ENCODE measurements around the gene CMC2.
A peak's percentile ranks its signal among the peaks of the same experiment; 100 is the strongest.

CMC2 gene

DNA sequence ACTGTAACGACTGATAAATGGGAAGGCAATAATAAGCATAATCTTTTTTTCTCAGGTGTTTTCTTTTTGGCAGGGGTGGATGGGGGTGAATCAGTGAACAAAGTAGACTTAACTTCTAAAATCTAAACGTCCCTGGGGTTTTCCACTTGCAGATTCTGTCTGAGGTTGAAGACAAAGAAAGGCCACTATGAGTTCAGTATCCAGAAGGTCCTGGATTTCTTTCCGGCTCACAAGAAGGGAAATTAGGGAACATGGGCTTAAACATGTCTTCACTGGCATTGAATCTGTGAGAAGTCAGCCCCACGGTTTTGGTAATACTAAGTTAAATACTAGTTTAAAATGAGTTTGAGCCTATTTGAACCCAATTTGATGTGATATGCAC is 67.8 kb downstream of the CMC2 start:
- DNase-seq (ENCODE audit: insufficient read length): no peak
- TF ChIP-seq POLR2A (IDR thresholded peaks at IDR 0.05; ENCODE audit: low read depth, low read length): no peak
- no peak for TF ChIP-seq POLR2AphosphoS5 (IDR thresholded peaks at IDR 0.05; ENCODE audit: low read depth, low read length)
- TF ChIP-seq TAF1 (IDR thresholded peaks at IDR 0.05; ENCODE audit: borderline replicate concordance, low read depth, low read length): no peak
- no peak for FAIRE-seq

DNA sequence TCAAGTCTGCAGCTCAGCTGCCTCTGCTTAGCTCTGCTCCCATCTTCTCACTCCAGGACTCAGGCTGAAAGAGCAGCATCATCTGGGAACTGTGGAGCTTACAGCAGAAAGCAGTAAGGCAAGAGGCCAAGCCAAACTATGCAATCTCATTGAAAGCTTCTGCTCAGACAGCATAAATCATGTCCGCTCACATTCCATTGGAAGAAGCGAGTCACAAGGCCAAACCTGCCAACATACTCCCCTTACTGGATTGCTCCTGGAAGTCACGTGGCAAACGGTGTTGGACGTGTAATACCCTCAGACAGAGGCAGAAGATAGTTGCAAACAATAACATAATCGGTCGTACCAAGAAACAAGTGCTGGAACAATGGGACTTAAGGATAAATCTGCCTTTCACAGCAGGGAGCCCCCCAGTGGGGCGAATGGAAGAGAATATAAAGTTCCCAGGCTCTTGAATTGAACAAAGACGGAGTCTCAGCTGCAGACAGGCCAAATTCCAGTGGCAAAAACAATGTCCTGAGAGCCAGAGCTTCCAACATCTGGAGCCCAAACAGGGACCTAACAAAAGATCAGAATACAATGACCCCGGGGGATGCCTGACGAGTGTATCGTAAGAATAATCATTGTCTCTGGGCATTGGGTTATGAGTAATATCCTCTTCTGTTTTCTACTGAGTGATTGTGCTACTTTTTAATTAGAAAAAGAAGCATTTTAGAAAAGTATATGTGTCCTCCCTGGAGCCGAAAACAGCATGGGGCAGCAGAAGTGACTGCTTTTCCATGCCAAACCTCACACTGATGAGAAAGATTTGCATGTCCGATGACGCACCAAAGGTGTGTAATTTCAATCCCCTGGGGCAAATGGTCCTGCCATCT is 68.4 kb downstream of the CMC2 start:
- TF ChIP-seq POLR2AphosphoS5 (IDR thresholded peaks at IDR 0.05; ENCODE audit: low read depth, low read length) (no peak), TAF1 (IDR thresholded peaks at IDR 0.05; ENCODE audit: borderline replicate concordance, low read depth, low read length) (no peak), POLR2A (IDR thresholded peaks at IDR 0.05; ENCODE audit: low read depth, low read length) (no peak)
- DNase-seq (ENCODE audit: insufficient read length): no peak
- no peak for FAIRE-seq

DNA sequence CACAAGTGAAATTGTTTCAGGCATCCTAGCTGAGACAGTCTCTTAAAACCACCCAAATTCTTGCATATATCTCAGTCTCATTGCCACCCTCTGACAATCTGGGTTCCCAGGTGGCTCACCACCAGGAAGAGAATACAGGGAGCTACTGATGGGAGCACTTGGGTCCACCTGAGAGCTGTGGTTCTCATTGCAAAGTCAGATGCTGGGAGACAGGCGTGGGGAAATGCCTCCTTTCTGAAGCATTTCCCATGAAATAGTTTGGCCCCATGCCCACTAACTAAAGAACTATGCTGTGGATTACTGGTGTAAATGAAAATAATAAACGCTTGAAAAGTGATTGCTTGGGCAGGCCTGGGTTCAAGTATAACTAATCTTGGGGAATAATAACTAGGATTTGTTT is 70.3 kb downstream of the CMC2 start:
- no peak for TF ChIP-seq POLR2AphosphoS5 (IDR thresholded peaks at IDR 0.05; ENCODE audit: low read depth, low read length)
- TF ChIP-seq POLR2A (IDR thresholded peaks at IDR 0.05; ENCODE audit: low read depth, low read length): no peak
- TF ChIP-seq TAF1 (IDR thresholded peaks at IDR 0.05; ENCODE audit: borderline replicate concordance, low read depth, low read length): no peak
- FAIRE-seq (no peak), DNase-seq (ENCODE audit: insufficient read length) (no peak)

DNA sequence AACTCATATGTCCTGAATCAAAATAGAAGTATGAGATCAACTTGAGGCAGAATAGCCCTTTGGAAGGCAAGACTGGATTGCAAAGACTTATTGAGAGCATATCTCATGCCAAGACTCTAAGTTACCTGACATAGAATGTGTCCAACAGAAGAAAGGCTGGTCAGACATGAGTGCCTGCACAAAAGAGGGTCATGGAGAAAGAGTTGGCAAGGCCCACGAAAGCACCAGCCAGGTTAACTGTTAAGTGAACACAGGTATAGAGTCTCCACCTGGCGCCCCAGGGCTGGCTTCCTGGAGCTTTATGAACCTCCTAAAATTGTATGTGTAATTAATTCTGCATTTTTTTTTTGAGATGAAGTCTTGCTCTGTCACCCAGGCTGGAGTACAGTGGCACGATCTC is 71.0 kb downstream of the CMC2 start:
- DNase-seq (ENCODE audit: insufficient read length) (no peak), FAIRE-seq (no peak)
- no peak for TF ChIP-seq POLR2AphosphoS5 (IDR thresholded peaks at IDR 0.05; ENCODE audit: low read depth, low read length)
- TF ChIP-seq TAF1 (IDR thresholded peaks at IDR 0.05; ENCODE audit: borderline replicate concordance, low read depth, low read length): no peak
- no peak for TF ChIP-seq POLR2A (IDR thresholded peaks at IDR 0.05; ENCODE audit: low read depth, low read length)

DNA sequence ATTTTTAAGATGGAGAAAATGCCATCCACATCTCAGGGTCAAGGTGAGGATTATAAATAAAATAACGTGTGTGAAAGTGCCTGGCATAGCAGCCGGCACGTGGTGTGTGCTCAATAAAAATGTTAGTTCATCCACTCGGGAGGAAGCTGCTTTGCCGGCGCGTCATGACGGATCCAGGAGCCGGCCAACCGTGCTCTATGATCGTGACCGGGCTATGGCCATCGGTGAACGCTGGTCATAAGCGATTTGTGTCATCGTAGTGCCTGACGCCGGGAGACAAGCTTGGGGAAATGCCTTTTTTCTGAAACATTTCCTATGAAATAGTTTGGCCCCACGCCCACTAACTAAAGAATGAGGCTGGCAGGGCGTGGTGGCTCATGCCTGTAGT is 74.0 kb downstream of the CMC2 start:
- FAIRE-seq (no peak), DNase-seq (ENCODE audit: insufficient read length) (no peak)
- TF ChIP-seq TAF1 (IDR thresholded peaks at IDR 0.05; ENCODE audit: borderline replicate concordance, low read depth, low read length): no peak
- TF ChIP-seq POLR2A (IDR thresholded peaks at IDR 0.05; ENCODE audit: low read depth, low read length): no peak
- no peak for TF ChIP-seq POLR2AphosphoS5 (IDR thresholded peaks at IDR 0.05; ENCODE audit: low read depth, low read length)

DNA sequence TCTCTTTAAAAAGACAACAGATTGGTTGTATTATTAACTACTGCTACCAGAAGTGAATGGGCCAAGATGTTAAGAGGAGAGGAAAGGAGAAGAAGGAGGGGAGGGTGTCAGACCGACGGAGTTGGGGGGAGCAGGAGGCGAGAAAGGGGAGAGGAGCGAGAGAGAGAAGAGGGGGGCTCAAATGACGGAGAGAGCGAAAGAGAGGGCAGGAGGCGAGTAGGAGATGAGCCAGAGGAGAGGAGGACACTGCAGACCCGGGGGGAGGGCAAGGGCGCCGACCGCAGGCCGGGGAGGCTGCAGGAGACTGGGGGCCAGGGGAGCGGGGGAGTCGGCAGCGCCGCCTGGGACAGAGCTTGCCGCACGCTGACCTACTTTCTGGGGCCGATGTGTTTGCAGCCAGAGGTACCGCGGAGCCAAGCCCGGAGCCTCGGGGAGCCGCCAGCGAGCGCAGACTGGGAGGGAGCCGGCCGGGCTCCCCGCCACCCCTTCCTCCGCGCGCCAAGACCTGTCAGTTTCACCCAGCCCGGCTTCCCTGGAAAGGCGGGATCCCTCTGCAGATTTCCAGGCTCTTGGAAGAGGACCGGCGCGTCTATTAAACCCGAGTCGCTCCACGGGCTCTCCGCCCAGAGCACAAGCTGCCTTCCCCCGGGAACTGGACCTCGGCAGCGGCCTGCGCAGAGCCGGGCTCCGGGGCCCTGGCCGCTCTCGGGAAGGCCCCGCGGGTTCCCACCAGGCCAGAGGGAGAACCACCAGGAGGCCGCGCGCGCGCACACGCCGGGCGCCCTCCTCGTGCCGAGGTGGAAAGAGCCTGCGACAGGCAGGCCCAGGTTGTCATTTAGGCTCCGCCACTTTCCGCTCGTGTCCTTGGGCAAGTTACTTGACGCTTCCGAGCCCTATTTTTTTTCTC is 74.6 kb downstream of the CMC2 start:
- DNase-seq (ENCODE audit: insufficient read length) (peak; percentile 35), FAIRE-seq (no peak)
- TF ChIP-seq POLR2A (IDR thresholded peaks at IDR 0.05; ENCODE audit: low read depth, low read length): no peak
- TF ChIP-seq TAF1 (IDR thresholded peaks at IDR 0.05; ENCODE audit: borderline replicate concordance, low read depth, low read length): no peak
- TF ChIP-seq POLR2AphosphoS5 (IDR thresholded peaks at IDR 0.05; ENCODE audit: low read depth, low read length): no peak

DNA sequence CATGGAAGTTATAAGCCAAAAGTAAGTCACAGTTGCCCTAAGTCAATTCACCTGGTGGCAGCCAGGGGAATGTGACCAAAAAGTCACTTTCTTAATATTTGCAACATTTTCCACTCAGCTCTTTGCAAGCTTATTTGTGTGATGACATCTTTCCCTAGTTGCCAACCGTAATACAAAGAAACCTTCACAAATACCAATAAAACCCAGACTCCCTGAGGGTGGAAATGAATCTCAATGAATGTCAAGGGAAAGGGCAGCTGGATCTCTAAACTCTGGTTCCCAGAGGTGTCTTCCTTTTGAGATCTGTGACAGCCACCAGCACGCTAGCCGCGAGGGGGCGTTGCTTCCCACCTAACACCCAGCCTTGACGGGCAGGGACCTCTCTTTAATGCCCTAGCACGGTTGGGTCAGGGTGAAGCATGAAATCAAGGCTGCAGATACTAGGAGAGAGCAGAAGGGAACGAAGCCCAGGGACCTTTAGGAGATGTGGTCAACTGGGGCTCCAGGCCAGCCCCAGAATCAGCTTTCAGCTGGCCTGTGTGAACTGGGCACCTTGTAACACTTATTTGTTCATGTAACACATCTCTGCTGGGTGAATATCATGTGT is 82.2 kb downstream of the CMC2 start:
- DNase-seq (ENCODE audit: insufficient read length) (peak; percentile 34), FAIRE-seq (no peak)
- no peak for TF ChIP-seq TAF1 (IDR thresholded peaks at IDR 0.05; ENCODE audit: borderline replicate concordance, low read depth, low read length)
- TF ChIP-seq POLR2AphosphoS5 (IDR thresholded peaks at IDR 0.05; ENCODE audit: low read depth, low read length): no peak
- no peak for TF ChIP-seq POLR2A (IDR thresholded peaks at IDR 0.05; ENCODE audit: low read depth, low read length)

DNA sequence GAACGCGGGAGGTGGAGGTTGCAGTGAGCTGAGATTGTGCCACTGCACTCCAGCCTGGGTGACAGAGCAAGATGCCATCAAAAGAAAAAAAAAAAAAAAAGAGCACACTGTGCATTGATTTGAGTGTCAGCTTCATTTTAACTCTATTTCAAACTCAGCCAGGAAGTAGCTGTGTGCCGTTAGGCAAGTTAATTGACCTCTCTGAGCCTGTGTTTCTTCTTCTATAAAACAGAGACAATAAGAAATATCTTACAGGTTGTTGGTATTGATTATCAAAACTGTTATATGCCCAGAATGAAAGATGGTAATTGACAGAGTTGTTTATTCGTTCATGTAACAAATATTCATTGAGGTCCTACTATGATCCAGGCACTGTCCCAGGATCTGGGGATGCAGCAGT is 83.3 kb downstream of the CMC2 start:
- FAIRE-seq: no peak
- TF ChIP-seq POLR2A (IDR thresholded peaks at IDR 0.05; ENCODE audit: low read depth, low read length) (no peak), TAF1 (IDR thresholded peaks at IDR 0.05; ENCODE audit: borderline replicate concordance, low read depth, low read length) (no peak), POLR2AphosphoS5 (IDR thresholded peaks at IDR 0.05; ENCODE audit: low read depth, low read length) (no peak)
- DNase-seq (ENCODE audit: insufficient read length): no peak
